PFSK-1 (cell line): ENCODE measurements around the gene LPCAT4.

Experiments used
- FOXP2 ChIP-seq: optimal IDR thresholded peaks from 2 replicates; pipeline ENCODE3; 2011; ENCODE audit warnings: borderline replicate concordance, control low read depth, inconsistent platforms; ENCODE audit not compliant: insufficient read depth; ENCODE audit errors: extremely low read length, extremely low read depth
- SIN3A ChIP-seq: IDR thresholded peaks from 2 replicates; pipeline ENCODE4 v1.6.1; 2012; ENCODE audit warnings: mild to moderate bottlenecking, low read length, moderate library complexity, borderline replicate concordance; ENCODE audit not compliant: insufficient read depth
- TAF1 ChIP-seq: IDR thresholded peaks from 2 replicates; pipeline ENCODE4 v1.6.1; 2012; ENCODE audit warnings: low read length, control low read depth, borderline replicate concordance; ENCODE audit not compliant: insufficient read depth

DNA sequence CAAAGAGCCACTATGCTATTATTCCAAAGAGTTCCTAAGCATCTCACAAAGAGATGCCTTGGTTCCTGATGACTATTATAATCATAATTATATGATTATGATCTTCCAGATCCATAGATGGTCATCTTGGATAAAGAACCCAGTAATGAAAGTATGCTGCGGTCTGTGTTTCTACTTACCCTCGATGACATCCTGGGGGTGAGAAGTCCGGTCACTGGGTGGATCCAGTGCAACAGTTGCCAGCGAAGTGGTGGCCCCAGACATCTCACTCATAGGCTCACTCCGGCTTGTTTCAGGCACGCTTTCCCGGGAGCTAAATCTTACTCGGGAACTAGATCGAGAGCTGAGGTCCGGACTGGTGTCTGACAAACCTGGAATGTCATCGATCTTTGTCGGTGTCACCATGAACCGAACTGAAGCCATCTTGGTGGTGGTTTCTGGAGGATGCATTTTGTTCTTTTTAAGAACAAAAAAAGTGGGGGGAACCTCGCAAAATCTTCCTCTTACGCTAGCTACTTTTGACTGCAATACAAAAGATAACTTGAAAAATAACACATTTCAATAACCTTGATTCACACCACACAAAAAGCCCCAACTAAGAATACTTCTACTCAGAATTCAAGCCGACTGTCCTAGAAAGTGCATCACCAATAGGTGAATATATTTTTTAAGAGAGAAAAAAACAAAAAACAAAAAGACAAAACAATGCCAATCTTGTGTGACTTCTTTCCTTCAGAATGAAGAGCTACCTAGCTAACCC, 30.6 kb downstream of the LPCAT4 start:
- TF ChIP-seq TAF1 = no peak
- no peak for TF ChIP-seq FOXP2
- no peak for TF ChIP-seq SIN3A
